Renal cortical epithelial cell (primary cell): ENCODE data around the gene DOCK7. TPM values are rescaled to one million over a fixed set of nuclear protein-coding genes. Genes with fewer than 3 reads are reported as not detected.
"Not testable (repeated sequence)": the region's sequence is repeated elsewhere in the genome, so short reads cannot be mapped to it uniquely, and the experiment has no call there.

Experiments used
- DNase-seq: peaks from one replicate; pipeline ENCODE4 v3.0.0-alpha.2; 2011; ENCODE audit warnings: low read depth
- total RNA-seq: library from RNA; depleted of rRNA; stranded (reverse); fragments of >200 nt; gene quantifications from 2 replicates; pipeline ENCODE4 v1.2.3, GENCODE V29; 2014

DOCK7 gene
- total RNA-seq, 1 donor from 2014 or later, result 132 TPM

GRCh38 chr1:62691062-62691844 lies 3.1 kb upstream of the DOCK7 start:
- DNase-seq, result no peak

GRCh38 chr1:62689524-62689923 lies 1.3 kb upstream of the DOCK7 start:
- peak; percentile 50 for DNase-seq

- DNase-seq, result peak; percentile 38
Measured at GRCh38 chr1:62688687-62689085, 500 bp upstream of the DOCK7 start.

GRCh38 chr1:62687421-62687902 lies 724 bp downstream of the DOCK7 start:
- peak; percentile 30 for DNase-seq

GRCh38 chr1:62686822-62687221 lies 1.4 kb downstream of the DOCK7 start:
- DNase-seq, result no peak

GRCh38 chr1:62685431-62685859 lies 2.7 kb downstream of the DOCK7 start:
- DNase-seq, result no peak

- DNase-seq, result peak; percentile 46
Measured at GRCh38 chr1:62682531-62682930, 5.7 kb downstream of the DOCK7 start.

GRCh38 chr1:62680992-62681391 lies 7.2 kb downstream of the DOCK7 start:
- not testable (repeated sequence) for DNase-seq

GRCh38 chr1:62677822-62678221 lies 10.4 kb downstream of the DOCK7 start:
- DNase-seq, result not testable (repeated sequence)

GRCh38 chr1:62676611-62677356 lies 11.4 kb downstream of the DOCK7 start:
- DNase-seq, result no peak

GRCh38 chr1:62673629-62674028 lies 14.6 kb downstream of the DOCK7 start:
- DNase-seq, result no peak

GRCh38 chr1:62672029-62672428 lies 16.2 kb downstream of the DOCK7 start:
- DNase-seq, result no peak

GRCh38 chr1:62654744-62655143 lies 33.4 kb downstream of the DOCK7 start:
- DNase-seq, result no peak

GRCh38 chr1:62652387-62652786 lies 35.8 kb downstream of the DOCK7 start:
- DNase-seq, result no peak

GRCh38 chr1:62643283-62643682 lies 44.9 kb downstream of the DOCK7 start:
- DNase-seq, result no peak

GRCh38 chr1:62637392-62638105 lies 50.6 kb downstream of the DOCK7 start:
- no peak for DNase-seq

GRCh38 chr1:62628506-62628905 lies 59.7 kb downstream of the DOCK7 start:
- DNase-seq, result no peak

- no peak for DNase-seq
Measured at GRCh38 chr1:62625415-62625814, 62.8 kb downstream of the DOCK7 start.

- peak; percentile 94 for DNase-seq
Measured at GRCh38 chr1:62621907-62622306, 66.3 kb downstream of the DOCK7 start.

GRCh38 chr1:62613890-62614289 lies 74.3 kb downstream of the DOCK7 start:
- no peak for DNase-seq

- no peak for DNase-seq
Measured at GRCh38 chr1:62613325-62613727, 74.9 kb downstream of the DOCK7 start.

GRCh38 chr1:62612770-62613169 lies 75.4 kb downstream of the DOCK7 start:
- DNase-seq, result no peak
